HG03097 (cell line): Measurements from ENCODE around the gene EFCAB11.

Experiments used
- ATAC-seq: cut with Tn5 transposase; IDR thresholded peaks from one replicate; pipeline ENCODE4 v1.9.1; 2021; ENCODE audit not compliant: unreplicated experiment, low FRiP score

EFCAB11 gene

DNA sequence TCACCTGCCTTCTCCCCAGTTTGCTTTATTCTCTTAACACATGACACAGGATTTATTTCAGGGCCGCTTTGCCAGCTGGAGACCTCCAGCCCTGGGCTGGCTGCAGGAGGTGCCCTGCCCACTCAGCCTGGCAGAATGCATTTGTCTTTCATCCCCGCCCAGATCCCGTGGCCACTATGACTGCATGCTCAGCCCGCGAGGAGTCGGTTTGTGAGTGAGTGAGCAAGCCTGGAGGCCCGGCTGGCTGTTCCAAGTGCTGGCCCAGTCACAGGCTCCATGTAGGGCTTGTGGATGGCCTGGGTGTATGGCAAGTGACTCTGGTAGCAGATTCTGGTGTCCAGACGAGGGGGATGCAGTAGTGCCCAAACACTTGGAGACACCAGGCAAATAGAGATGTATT lies 3.3 kb upstream of the EFCAB11 start:
- no peak for ATAC-seq

DNA sequence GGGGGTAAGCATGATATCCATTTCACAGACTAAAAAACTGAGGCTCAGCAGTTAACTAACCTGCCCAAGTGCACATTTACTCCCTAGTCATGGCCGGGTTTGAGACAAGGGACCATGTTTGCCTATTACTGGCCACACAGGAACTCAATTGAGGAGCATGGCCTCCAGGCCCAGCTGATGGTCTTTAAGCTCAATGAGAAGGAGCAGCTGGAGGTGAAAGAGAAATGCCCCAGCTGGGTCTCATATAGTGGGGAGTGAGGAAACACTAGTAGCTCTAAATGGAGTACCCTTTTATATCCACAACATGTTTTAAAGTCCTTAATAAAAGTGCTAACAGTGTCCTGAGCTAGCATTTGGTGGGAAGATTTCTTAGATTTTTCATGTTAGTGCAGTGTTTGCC lies 2.8 kb upstream of the EFCAB11 start:
- no peak for ATAC-seq

DNA sequence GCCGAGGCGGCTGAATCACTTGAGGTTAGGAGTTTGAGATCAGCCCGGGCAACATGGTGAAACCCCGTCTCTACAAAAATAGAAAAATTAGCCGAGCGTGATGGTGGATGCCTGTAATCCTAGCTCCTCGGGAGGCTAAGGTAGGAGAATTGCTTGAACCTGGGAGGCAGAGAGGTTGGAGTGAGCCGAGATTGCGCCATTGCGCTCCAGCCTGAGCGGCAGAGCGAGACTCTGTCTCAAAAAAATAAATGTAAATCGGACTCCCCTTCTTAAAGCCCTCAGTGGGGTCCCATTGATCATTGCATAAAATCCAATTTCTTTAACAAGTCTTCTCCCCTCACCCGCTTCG lies 2.1 kb upstream of the EFCAB11 start:
- no peak for ATAC-seq

DNA sequence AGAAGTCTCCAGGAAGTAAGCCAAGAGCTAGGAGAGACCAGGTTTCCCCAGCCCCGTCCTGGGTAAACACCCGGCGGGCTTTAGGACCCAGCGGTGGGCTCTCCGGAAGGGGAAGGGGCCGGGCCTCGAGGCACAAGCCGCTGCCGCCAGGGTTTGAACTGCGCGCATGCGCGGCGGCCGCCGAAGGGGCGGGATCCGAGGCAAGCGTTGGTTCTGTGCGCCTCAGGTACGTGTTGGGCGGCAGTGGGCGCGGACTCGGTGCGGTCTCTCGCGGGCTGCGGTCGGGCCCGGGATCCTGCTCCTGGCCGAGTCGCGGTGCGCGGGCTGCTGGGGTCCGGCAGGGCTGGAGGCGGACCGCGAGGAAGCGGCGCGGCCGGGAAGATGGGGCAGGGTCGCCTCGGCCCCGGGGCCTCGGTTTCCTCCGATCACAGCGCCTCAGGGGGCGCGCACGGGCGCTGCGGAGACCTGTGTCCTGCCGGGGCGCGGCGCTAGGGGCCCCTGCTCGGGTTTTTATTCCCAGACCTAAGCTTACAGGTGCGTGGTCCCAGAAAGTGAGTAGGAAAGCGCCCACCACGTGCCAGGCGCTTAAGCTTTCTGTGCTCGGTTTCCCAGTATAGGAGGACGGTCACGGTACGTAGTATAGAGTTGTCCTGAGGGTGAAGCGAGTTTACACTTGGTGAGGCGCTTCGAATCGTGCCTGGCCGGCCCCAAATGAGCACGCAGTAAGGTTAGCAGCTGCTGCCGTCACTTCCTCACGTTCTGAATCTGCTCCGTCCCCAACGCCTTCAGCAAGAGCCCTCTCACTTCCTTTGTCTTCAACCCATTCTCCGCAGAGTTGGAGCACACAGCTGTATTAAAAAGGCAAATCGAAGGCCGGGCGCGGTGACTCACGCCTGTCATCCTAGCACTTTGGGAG lies 1.5 kb upstream of the EFCAB11 start, which contains the start of gene TDP1:
Gene TDP1 (plus strand): TSS at position 183 of the 916 bp plus-strand sequence. CDS start 7,188 bp downstream, outside the sequence.
- ATAC-seq, result peak; percentile 60

DNA sequence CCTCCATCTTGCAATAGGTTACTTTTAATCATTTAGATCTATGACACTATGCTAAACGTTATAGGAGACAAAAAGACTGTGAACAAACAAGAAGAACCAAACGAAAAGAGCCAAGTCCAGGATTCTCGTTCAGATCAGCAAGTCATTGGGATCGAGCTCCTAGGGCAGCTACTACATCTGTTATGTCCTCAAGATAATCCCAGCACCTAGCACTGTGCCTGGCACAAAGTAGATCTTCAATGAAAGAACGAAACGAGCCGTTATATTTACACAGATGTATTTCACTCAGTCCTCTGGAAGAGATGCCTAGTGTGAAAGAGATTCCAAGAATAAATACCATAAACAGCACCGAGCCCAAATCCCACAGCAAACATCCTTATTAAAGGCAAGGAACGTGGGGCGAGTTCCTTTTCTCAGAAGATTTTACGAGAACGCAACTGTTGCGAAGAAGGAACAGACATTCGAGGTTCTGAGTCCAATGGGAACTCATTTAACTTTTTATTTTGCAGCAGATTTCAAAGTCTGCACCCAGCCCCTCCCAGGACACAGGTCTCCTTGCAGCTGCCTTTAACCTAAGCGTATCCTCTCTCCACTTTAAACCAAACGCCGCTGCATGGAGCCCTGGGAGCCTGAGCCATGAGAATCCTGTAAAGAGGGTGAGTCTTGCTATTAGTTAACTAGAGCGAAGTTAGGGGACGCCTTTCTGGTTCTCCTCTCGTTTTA lies 653 bp upstream of the EFCAB11 start:
- ATAC-seq, result peak; percentile 9

DNA sequence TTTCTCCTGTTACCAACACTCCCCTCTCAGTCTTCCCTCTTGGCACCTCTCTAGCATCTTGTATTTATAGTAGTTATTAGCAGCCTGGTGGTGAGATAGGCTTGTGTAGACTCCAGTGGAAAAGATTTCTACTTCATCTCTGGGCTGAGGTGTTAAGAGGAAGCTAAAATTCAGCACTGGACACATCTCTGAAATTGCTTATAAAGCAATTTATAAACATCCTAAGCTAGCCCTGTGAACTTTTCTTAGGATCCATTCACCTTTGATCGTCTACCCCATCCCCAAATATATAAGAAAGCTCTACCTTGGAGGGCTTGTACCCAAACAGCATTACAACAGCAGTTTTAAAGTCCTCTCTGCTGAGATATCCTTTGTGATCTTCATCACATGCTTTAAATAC lies 928 bp downstream of the EFCAB11 start:
- no peak for ATAC-seq

DNA sequence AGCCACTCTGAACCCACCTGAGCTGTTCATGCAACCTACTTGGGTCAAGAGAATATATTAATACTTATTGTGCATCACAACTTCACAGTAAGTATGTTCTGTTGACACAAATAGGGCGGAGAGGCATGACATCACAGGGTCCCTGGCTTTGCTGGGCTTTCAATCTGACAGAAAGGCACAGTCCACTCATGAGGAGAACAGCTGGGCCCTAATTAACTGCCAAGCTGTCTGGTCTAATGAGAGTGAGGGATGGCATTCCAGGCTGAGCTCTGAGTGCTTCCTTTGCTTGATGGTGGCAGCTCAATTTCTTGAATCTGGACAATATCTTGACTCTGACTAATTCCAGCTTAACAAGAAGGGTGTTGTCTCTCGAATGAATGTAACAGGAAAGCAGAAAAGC lies 2.0 kb downstream of the EFCAB11 start:
- ATAC-seq, result no peak

DNA sequence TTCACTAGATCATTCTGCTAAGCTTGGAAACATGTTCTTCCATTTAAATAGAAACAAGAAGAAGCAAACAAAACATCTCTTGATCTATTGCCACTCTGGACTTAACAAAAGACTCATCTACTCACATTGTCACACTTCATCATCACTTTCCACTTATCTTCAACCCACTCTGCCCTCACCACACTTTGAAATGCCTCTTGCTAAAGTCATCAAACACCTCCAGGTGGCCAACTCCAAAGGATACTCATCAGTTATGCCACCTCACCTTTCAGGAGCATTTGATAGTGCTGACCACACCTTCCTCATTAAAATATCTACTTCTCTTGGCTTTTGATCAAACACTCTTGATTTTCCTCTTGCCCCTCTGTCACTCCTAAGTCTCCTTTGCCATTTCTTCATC lies 7.2 kb downstream of the EFCAB11 start:
- no peak for ATAC-seq

DNA sequence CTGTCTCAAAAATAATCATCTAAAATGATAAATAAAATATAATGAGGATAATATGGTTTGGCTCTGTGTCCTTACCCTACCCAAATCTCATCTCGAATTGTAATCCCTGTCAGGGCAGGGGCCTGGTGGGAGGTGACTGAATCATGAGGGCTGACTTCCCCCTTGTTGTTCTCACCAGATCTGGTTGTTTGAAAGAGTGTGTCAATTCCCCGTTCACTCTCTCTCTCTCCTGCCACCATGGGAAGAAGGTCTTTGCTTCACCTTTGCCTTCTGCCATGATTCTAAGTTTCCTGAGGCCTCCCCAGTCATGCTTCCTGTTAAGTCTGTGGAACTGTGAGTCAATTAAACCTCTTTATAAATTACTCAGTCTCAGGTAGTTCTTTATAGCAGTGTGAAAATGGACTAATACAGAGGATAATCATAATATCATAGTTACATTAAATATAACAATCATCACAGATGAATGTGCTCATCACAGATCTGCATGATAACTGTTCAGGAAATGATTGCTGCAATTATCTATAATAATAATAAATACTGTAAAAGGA lies 12.6 kb downstream of the EFCAB11 start:
- no peak for ATAC-seq

DNA sequence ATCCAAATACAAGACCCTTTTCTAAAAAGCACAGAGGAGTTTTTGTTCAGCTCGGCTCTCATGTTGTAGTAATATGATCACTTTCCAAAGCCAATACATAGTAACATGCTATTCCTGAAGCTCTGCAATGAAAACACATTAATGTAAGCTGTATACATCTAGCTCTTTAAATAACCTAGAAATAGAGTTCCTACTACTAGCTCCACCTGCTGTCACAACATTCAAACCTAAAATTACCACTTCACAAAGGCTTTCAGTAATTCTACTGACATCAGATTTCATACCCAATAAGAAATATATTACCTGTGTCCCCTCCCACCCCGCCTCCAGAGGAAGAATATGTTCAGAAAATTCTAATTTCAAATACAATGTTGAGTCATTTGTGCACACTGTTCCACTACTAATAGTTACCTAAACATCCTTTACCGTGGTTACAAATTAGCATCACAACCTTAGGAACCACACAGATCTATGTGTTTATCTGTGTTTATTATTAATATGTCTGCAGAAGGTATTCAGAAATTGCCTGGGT lies 17.8 kb downstream of the EFCAB11 start:
- ATAC-seq, result no peak

DNA sequence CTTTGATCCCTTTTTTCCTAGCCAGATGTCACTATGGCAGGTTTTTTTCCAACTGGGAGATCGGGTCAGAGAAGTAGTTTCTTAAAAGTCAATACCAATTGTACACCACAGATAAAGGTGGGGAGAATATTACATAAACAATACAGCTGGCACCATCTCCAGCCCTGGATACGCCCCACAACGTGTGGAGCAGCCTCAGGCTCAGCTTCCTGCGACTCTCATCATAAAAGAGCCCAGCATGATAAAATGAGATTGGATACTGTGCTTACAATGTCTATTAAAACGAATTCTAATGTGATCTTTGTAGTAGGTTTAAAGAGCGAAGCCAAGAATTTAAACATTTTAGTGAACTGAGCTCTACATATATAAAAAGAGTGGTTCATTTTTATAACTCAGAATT lies 21.5 kb downstream of the EFCAB11 start:
- no peak for ATAC-seq

DNA sequence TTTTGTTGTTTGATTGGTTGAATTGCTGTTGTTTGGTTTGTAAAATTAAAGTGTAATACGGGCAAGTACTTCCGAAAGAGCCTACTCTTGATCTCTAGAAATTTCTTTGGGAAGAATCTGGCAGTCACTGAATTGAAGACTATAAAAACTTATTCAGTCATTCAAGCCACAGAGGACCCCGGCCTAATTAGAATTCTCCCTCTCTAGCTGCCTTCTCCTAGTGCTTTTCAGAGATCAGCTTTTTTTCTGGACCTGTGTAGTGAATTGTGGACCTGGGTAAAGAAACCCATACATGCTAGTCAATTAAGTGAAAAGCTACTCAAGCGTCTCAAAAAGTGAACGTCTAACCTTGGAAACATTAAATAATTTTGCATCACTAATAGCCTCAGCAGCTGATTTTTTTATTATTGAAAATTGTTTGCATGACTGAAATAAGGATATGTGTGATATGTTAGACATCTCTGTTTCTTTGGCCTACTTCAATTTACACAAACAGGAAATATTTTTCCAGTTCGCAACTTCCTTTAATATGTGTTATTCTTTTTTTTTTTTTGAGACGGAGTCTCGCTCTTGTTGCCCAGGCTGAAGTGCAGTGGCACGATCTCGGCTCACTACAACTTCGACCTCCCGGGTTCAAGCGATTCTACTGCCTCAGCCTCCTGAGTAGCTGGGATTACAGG lies 27.2 kb downstream of the EFCAB11 start:
- no peak for ATAC-seq

DNA sequence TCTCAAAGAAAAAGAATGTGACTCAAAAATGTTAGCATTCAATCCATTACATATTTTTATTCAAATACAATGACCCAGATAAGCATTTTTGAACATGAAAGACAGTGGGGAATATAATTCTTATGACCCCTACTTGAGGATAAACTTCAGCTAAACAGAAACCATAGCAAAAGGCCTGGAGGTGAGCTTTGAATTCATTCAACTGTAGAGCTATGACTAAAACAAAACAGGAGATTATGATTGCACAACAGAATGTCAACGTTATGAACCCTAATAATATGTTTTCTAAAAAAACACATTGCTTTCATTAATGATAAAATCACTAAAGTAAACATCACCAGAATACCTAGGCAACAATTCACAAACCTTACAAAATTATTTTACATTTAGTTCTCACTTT lies 27.8 kb downstream of the EFCAB11 start:
- ATAC-seq, result no peak

DNA sequence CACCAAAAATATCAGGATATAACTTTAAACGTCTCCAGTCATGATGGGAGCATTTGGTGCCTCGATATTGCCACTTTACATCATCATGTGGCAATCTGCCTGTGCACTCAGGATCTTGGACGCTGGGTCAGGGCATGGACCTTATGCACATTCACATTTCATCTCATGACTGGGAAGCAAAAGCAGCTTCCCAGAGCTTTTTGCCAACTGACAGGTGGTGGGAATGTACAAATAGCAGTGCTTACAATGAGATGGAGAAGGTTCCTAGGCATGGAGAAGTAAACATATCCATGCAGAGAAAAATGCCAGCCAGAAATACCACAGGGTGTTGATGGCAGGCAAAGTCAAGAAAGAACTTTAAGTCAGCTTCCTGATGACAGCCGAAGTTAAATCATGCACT lies 30.3 kb downstream of the EFCAB11 start:
- no peak for ATAC-seq

DNA sequence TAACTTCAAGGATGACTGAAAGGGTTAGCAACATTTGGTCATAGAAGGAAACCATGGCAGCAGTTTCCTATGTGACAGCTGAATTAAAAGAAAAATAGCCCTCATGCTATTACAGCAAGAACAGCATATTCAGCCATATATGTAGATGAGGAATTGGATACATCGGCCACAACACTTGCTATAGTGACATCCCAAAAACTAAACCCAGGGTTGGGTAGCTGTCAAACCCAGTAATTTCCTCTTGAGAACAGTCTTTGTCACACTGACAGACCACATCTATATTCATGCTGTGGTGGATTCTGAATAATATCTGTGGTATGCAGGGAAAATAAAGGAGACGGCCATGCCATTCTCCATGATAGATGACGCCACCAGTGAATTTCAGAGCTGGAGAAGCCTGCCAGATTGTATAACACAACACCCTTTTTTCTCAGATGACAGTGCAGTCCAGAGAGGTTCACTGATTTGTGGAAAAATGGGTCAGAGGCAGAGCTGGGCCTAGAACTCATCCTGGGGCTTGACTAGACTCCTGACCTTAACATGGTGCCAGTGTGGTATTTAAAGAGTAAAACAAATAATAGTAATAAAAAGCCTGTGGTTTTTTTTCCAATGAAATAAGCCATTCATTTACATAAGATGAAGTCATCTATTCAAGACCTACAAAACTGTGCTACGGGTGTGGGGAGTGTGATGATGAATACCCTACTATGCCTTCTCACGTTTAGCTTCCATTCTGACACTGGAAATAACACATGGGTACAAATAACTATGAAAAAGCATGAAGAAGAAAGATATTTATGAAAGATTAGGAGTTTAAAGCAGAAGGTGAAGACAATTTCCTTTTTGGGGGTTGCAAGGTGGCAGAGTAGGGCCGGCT lies 32.3 kb downstream of the EFCAB11 start:
- no peak for ATAC-seq

DNA sequence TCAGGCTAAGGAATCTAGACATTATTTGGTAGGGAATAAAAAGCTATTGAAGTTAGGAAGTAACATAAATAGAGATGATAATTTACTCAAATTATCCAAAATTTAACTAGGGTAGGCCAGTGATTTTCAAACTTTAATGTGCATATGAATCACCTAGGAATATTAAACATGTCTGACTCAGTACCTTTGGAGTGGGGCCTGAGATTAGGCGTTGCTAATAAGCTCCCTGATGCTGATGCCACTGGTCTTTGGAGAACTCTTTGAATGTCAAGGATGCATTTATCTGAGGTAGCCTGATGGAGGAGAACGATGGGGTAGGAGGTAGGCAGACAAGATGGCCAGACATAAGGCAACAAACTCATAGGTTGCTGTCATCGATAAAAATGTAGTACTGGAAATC lies 33.2 kb downstream of the EFCAB11 start:
- no peak for ATAC-seq

DNA sequence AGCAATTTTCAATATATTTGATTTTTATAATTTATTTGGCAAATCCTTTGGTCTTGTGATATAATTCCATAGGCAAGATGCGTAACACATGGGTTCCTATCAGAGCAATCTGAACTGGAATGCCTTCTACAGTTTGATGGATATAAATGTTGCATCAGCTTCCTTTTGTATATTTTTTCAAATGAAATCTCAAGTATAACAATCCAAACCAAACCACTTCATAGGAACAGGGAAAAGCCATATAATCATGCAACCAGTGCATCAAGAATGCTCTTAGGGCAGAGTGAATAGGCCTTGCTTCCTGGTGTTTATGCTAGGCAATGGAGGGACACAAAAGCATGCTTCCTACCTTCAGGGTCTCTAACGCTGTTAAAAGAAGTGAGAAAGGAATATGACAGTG lies 34.5 kb downstream of the EFCAB11 start:
- ATAC-seq, result no peak

DNA sequence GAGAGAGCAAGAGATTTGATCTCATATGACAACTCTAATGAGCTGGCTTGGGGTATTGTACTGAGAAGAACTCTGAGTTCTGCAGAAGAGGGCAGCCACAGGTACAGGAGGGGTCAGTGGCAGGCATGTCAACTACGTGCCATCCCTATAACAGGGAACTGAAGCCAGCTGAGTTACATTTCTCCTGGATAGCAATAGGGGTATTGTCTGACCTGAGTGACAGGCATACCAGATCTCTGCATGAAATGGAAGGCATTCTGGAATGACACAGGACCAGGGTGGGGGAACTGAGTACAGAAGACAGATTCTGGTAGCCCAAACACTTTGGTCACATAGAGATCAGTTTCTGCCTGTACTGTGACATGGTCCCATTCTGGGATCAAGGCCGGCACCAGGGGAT lies 35.8 kb downstream of the EFCAB11 start:
- no peak for ATAC-seq

DNA sequence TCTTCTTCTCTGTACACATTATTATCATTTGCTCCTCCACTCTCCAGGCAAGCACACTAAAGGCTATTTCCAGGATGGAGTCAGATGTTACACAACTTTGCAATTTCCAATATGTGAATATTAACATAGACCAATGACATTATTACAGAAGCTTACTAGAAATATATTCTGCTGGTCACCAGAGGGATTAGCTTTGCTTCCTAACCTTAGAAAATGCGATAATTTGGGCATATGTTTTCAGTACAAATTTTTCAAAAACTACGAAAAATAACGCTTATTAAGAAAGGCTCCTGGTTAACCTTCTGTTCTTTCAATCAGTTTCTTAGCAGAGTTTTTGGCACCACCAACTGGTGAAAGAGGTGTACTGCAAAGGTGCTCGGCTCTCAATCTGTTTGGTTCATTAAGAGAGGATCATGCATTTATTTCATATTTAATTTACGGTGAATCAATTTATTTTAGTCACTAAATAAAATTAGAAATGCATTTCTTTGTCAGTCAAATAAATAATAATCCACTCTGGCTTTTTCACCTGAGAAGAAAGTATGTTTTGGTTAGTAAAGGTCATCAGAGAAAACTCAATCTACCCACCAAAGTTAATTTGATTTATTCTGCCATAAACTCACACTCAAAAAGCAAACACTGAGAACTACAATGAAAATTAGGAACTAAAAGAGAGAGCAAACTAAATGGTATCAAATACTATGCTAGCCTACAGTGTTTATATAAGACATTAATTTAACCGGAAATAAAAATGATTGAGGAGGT lies 39.2 kb downstream of the EFCAB11 start:
- no peak for ATAC-seq
